H1 (cell line): ENCODE results near the gene CAVIN2. TPM values are rescaled to one million over a fixed set of nuclear protein-coding genes. Genes with fewer than 3 reads are reported as not detected.

Experiments
- CTCF ChIA-PET: fragments of 300-600 bp; sonication (Branson Sonifier 250); formaldehyde crosslinking; loops from one replicate; lab custom pipeline; 2021; ENCODE audit not compliant: partially characterized antibody; lab: Charles Lee
- POLR2A ChIA-PET: fragments of 300-600 bp; sonication (Branson Sonifier 250); formaldehyde crosslinking; loops from one replicate; lab custom pipeline; 2021; ENCODE audit warnings: inconsistent platforms; ENCODE audit not compliant: partially characterized antibody; lab: Charles Lee
- DNase-seq, 2 experiments: peaks; one replicate each; pipeline versions ENCODE4 v3.0.0 to v3.0.0-alpha.2; 2010 to 2022; ENCODE audit warnings: low spot score in 2 of 2, low read depth in 1 of 2, mixed read lengths in 1 of 2
- FAIRE-seq: peaks from 2 replicates; lab custom pipeline; 2011; peaks lifted over from hg19 to GRCh38; lab: Jason Lieb, UNC
- H2AFZ ChIP-seq: 2 replicates; pipeline ENCODE4 v1.8.1; 2012; ENCODE audit warnings: low read length, inconsistent platforms
- H2AK5ac ChIP-seq: 2 replicates; pipeline ENCODE4 v1.6.1; 2013; ENCODE audit warnings: low read depth, low read length
- H2BK120ac ChIP-seq: replicated peaks from 2 replicates; pipeline ENCODE3; 2013; ENCODE audit warnings: low read depth, low read length, inconsistent platforms
- H2BK12ac ChIP-seq: 2 replicates; pipeline ENCODE4 v1.6.1; 2013; ENCODE audit warnings: low read depth, low read length
- H2BK15ac ChIP-seq: 2 replicates; pipeline ENCODE4 v1.6.1; 2013; ENCODE audit warnings: low read length
- H2BK20ac ChIP-seq: 2 replicates; pipeline ENCODE4 v1.6.1; 2013; ENCODE audit warnings: low read length
- H2BK5ac ChIP-seq: 2 replicates; pipeline ENCODE4 v1.6.1; 2013; ENCODE audit warnings: low read depth, low read length
- H3K14ac ChIP-seq: 2 replicates; pipeline ENCODE4 v1.6.1; 2013; ENCODE audit warnings: inconsistent platforms; ENCODE audit not compliant: insufficient read length
- H3K18ac ChIP-seq: 2 replicates; pipeline ENCODE4 v1.6.1; 2013; ENCODE audit warnings: low read length; ENCODE audit errors: extremely low read depth
- H3K23ac ChIP-seq: 2 replicates; pipeline ENCODE4 v1.6.1; 2013; ENCODE audit warnings: inconsistent platforms; ENCODE audit not compliant: insufficient read length
- H3K23me2 ChIP-seq: 2 replicates; pipeline ENCODE4 v1.6.1; 2013; ENCODE audit warnings: low read depth, low read length
- H3K27ac ChIP-seq: 2 replicates; pipeline ENCODE4 v1.6.1; 2011; ENCODE audit warnings: low read depth, low read length, inconsistent platforms
- H3K27me3 ChIP-seq, 4 experiments: replicated peaks in 1 of 4; 1 replicate in 1 of 4; 2 replicates in 3 of 4; pipeline versions ENCODE4 v1.6.1 to v1.8.1; 2011 to 2013; ENCODE audit warnings: low read length in 3 of 4, mild to moderate bottlenecking in 3 of 4, inconsistent platforms in 2 of 4, mixed read lengths in 2 of 4, moderate library complexity in 1 of 4; ENCODE audit not compliant: control insufficient read depth in 3 of 4, insufficient read depth in 3 of 4; ENCODE audit errors: extremely low read depth in 1 of 4
- H3K36me3 ChIP-seq, 4 experiments: 2 replicates each; pipeline versions ENCODE4 v1.6.1 to v1.8.1; 2011 to 2013; ENCODE audit warnings: mild to moderate bottlenecking in 4 of 4, low read length in 3 of 4, moderate library complexity in 2 of 4, control low read depth in 1 of 4, inconsistent platforms in 1 of 4; ENCODE audit not compliant: insufficient read depth in 4 of 4, control insufficient read depth in 2 of 4
- H3K4ac ChIP-seq: replicated peaks from 2 replicates; pipeline ENCODE3; 2013; ENCODE audit warnings: low read length, low read depth, mixed read lengths, inconsistent platforms; ENCODE audit not compliant: insufficient read length
- H3K4me1 ChIP-seq, 4 experiments: replicated peaks in 1 of 4; 1 replicate in 1 of 4; 2 replicates in 3 of 4; pipeline versions ENCODE4 v1.6.1 to v1.8.1; 2011 to 2013; ENCODE audit warnings: low read length in 3 of 4, inconsistent platforms in 2 of 4, mixed read lengths in 1 of 4; ENCODE audit not compliant: insufficient read depth in 4 of 4, control insufficient read depth in 3 of 4
- H3K4me2 ChIP-seq, 2 experiments: 2 replicates each; pipeline versions ENCODE4 v1.6.1 to v1.8.1; 2011 to 2013; ENCODE audit warnings: low read depth in 2 of 2, low read length in 2 of 2, control low read depth in 1 of 2, inconsistent platforms in 1 of 2, mild to moderate bottlenecking in 1 of 2; ENCODE audit not compliant: insufficient read depth in 1 of 2
- H3K4me3 ChIP-seq, 4 experiments: fragments of 200-600, 300-600 bp in 1 of 4; sonication (generic), shearing (Covaris generic), sonication (Bioruptor Twin) in 1 of 4; 2 replicates each; pipeline versions ENCODE4 v1.5.1 to v1.8.1; 2011 to 2016; ENCODE audit warnings: low read length in 4 of 4, low read depth in 3 of 4, control low read depth in 2 of 4, inconsistent platforms in 2 of 4, mild to moderate bottlenecking in 2 of 4, mixed read lengths in 1 of 4, moderate library complexity in 1 of 4; ENCODE audit not compliant: insufficient read depth in 2 of 4; ENCODE audit errors: extremely low read depth in 1 of 4
- H3K56ac ChIP-seq: replicated peaks from 2 replicates; pipeline ENCODE3; 2013; ENCODE audit warnings: low read depth, mild to moderate bottlenecking, mixed read lengths, low read length, inconsistent platforms; ENCODE audit not compliant: insufficient read length
- H3K79me1 ChIP-seq: 2 replicates; pipeline ENCODE4 v1.6.1; 2013; ENCODE audit warnings: low read depth, low read length, control low read depth
- H3K79me2 ChIP-seq, 2 experiments: 2 replicates each; pipeline versions ENCODE4 v1.6.1 to v1.8.1; 2012 to 2013; ENCODE audit warnings: low read length in 2 of 2, mild to moderate bottlenecking in 2 of 2, inconsistent platforms in 1 of 2; ENCODE audit not compliant: insufficient read depth in 2 of 2, control insufficient read depth in 1 of 2
- H3K9ac ChIP-seq, 4 experiments: replicated peaks in 1 of 4; 1 replicate in 1 of 4; 2 replicates in 3 of 4; pipeline versions ENCODE4 v1.6.1 to v1.8.1; 2011 to 2013; ENCODE audit warnings: low read depth in 3 of 4, low read length in 3 of 4, control low read depth in 2 of 4, mild to moderate bottlenecking in 2 of 4, moderate library complexity in 2 of 4, inconsistent platforms in 1 of 4; ENCODE audit errors: extremely low read depth in 1 of 4
- H3K9me3 ChIP-seq, 2 experiments: 2 replicates each; pipeline versions ENCODE4 v1.6.1 to v1.8.1; 2012 to 2013; ENCODE audit warnings: mild to moderate bottlenecking in 2 of 2, moderate library complexity in 2 of 2, control low read depth in 1 of 2, inconsistent platforms in 1 of 2, low read depth in 1 of 2, low read length in 1 of 2, mixed read lengths in 1 of 2; ENCODE audit not compliant: insufficient read depth in 2 of 2
- H4K20me1 ChIP-seq, 2 experiments: replicated peaks in 1 of 2; 2 replicates each; pipeline versions ENCODE3 to v1.8.1; 2011 to 2013; ENCODE audit warnings: inconsistent platforms in 2 of 2, low read length in 2 of 2, mild to moderate bottlenecking in 1 of 2; ENCODE audit not compliant: insufficient read depth in 2 of 2, control insufficient read depth in 1 of 2
- H4K5ac ChIP-seq: 2 replicates; pipeline ENCODE4 v1.6.1; 2013; ENCODE audit warnings: low read length, low read depth, mixed read lengths, inconsistent platforms; ENCODE audit not compliant: insufficient read length
- H4K8ac ChIP-seq: 2 replicates; pipeline ENCODE4 v1.8.0; 2013; ENCODE audit warnings: mild to moderate bottlenecking, moderate library complexity, low read length, inconsistent platforms; ENCODE audit not compliant: insufficient read depth; ENCODE audit errors: extremely low read depth
- H4K91ac ChIP-seq: replicated peaks from 2 replicates; pipeline ENCODE3; 2013; ENCODE audit warnings: low read length, mixed read lengths, inconsistent platforms; ENCODE audit not compliant: insufficient read length
- EZH2 ChIP-seq: fragments of 200-600 bp; sonication (generic); IDR thresholded peaks from 2 replicates; pipeline ENCODE4 v1.7.1; 2012; ENCODE audit warnings: low read depth, mild to moderate bottlenecking, moderate library complexity, low read length, inconsistent platforms; ENCODE audit not compliant: severe bottlenecking
- TEAD4 ChIP-seq: IDR thresholded peaks from 2 replicates; pipeline ENCODE4 v1.6.1; 2012; ENCODE audit warnings: low read depth, low read length, inconsistent platforms, mixed read lengths
- WGBS, 2 experiments: shearing (Covaris generic) in 1 of 2; methylation state at CpG; one replicate each; pipeline versions ENCODE4 v1.1.6 to v1.1.7; 2013 to 2015; ENCODE audit warnings: low lambda C conversion rate in 2 of 2, mixed read lengths in 2 of 2, inconsistent platforms in 1 of 2, low coverage in 1 of 2, missing lambda C conversion rate in 1 of 2; ENCODE audit not compliant: insufficient replicate concordance in 2 of 2, insufficient coverage in 1 of 2, insufficient read length in 1 of 2; ENCODE audit errors: extremely low coverage in 1 of 2, missing lambda C conversion rate in 1 of 2; 5-methylcytosine and 5-hydroxymethylcytosine counted together
- long read RNA-seq, 2 experiments: library from RNA in 1 of 2; library from capped mRNA in 1 of 2; stranded (forward); transcript quantifications; one replicate each; pipeline ENCODE4 v2.0.0, GENCODE V29; 2021; ENCODE audit warnings: inconsistent platforms in 1 of 2
- polyA minus RNA-seq, 3 experiments: library from RNA; depleted of rRNA, polyadenylated mRNA; stranded (reverse); fragments of >200 nt; gene quantifications; 1 replicate in 2 of 3; 2 replicates in 1 of 3; pipeline ENCODE4 v1.2.3, GENCODE V29; 2011
- polyA plus RNA-seq, 7 experiments: library from polyadenylated mRNA; depleted of rRNA in 3 of 7; stranded (reverse) in 5 of 7; unstranded in 2 of 7; fragments of >200 nt in 5 of 7; fragments of 200-250 nt in 2 of 7; gene quantifications; 1 replicate in 5 of 7; 2 replicates in 1 of 7; 4 replicates in 1 of 7; pipeline versions ENCODE4 v1.2.1 to v1.2.3, GENCODE V29; 2011 to 2013; ENCODE audit warnings: missing spikeins in 2 of 7, mixed read lengths in 2 of 7
- total RNA-seq: library from RNA; stranded (reverse); fragmentation: NEBNext Ultra II Directional; extraction: Animal tissue kit (Norgen Biotek cat#: 25700); gene quantifications from 2 replicates; pipeline ENCODE4 v1.2.1, GENCODE V29; 2021

Gene CAVIN2
- total RNA-seq: not detected in 2 replicates
- polyA plus RNA-seq (2011; rRNA removed): 0.03 TPM in 2 replicates
- polyA plus RNA-seq (2011; cell fraction: cytosol; rRNA removed): not detected
- polyA plus RNA-seq (2011; cell fraction: nucleus; rRNA removed): not detected
- polyA plus RNA-seq (2012, experiment 1 of 2): 0.07 TPM in 1 of 4 replicates, not detected in the others
- polyA plus RNA-seq (2012, experiment 2 of 2): not detected
- polyA plus RNA-seq (2013, experiment 1 of 2): 0.02 TPM
- polyA plus RNA-seq (2013, experiment 2 of 2): 0.02 TPM
- 0.13 TPM in 1 of 2 replicates, not detected in the other for polyA minus RNA-seq (2011; rRNA and poly(A)+ RNA removed)
- not detected for polyA minus RNA-seq (2011; cell fraction: cytosol; rRNA and poly(A)+ RNA removed)
- polyA minus RNA-seq (2011; cell fraction: nucleus; rRNA and poly(A)+ RNA removed): not detected
- long read RNA-seq, experiment 1: 0 reads
- long read RNA-seq, experiment 2: 0 reads

GRCh38 chr2:191846515-191847476 lies at the start of gene CAVIN2:
Gene CAVIN2, minus strand, starts transcription at chr2:191847088. Its CDS starts 163 bp downstream, at chr2:191846925.
- Histone ChIP-seq H3K23me2 (no peaks in the 10 kb centered on the region), H2BK12ac (peak within 1 kb of the TSS; percentile 72; the same call in 1 of the 2 replicates), H3K23ac (no peak within 1 kb of the TSS), H4K5ac (no peak within 1 kb of the TSS), H3K14ac (no peak within 1 kb of the TSS), H2BK15ac (0 out of 2 replicates have a peak within 1 kb of the TSS, but pooled peaks have one; percentile 76), H3K56ac (no peak within 1 kb of the TSS), H3K4me2 (no peak within 1 kb of the TSS), H4K8ac (peak within 1 kb of the TSS; percentile 52; the same call in 1 of the 2 replicates), H4K20me1 (no peaks in the 10 kb centered on the region), H2AFZ (0 out of 2 replicates have a peak within 1 kb of the TSS, but pooled peaks have one; percentile 65), H3K36me3 (no peaks in the 10 kb centered on the region), H3K27ac (no peak within 1 kb of the TSS), H4K91ac (peak within 1 kb of the TSS; percentile 52), H2BK5ac (no peak within 1 kb of the TSS), H3K9ac (no peak within 1 kb of the TSS), H3K79me2 (no peaks in the 10 kb centered on the region), H3K4ac (no peak within 1 kb of the TSS), H3K4me3 (no peak within 1 kb of the TSS), H3K18ac (no peak within 1 kb of the TSS), H2BK120ac (no peak within 1 kb of the TSS), H2AK5ac (0 out of 2 replicates have a peak within 1 kb of the TSS, but pooled peaks have one; percentile 34), H3K4me1 (peaks cover 0 to 9% (median 6%) of the 10 kb centered on the region in 4 experiments; a peak in 5 of 7 replicates), H2BK20ac (no peak within 1 kb of the TSS), H3K9me3 (no peaks in the 10 kb centered on the region), H3K79me1 (no peaks in the 10 kb centered on the region), H3K27me3 (no peaks in the 10 kb centered on the region)
- TF ChIP-seq EZH2: no peak
- 0 out of 2 replicates have a peak, but pooled peaks have one; percentile 27 for TF ChIP-seq TEAD4
- ChIA-PET POLR2A (no interaction called here), CTCF (interaction anchor here (0.7 to 5.3 kb wide), 10 partner anchors 9 to 316 kb away, joined by 3 to 27 read pairs (median 4); no protein-coding TSS in a partner anchor)
- DNase-seq (no peak), FAIRE-seq (no peak)
- 93% methylated on average over 30 of the region's 31 CpGs; no CpG with 5 or more reads in 1 of the 2 experiments for WGBS, 2 experiments
